ENCODE results near the gene CHAF1A.
A peak's percentile ranks its signal among the peaks of the same experiment; 100 is the strongest.

Gene CHAF1A

DNA sequence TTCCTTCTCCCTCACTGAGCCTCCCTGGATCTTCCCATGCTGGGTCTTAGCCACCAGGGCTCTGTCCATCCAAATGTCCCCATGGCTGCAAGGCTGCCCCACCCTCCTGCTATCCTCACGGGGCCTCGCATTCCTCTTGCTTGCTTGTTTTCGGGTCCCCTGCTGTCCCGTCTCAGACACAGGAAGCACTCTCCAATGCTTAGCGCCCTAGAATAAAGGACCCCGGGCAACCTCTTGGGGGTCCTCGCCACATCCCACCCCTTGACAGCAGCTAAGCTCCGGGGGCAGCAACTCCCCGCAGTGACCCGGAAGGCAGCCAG lies 25.8 kb upstream of the CHAF1A start:
- Mint-ChIP-seq H3K4me1 (peaks cover 59% of the 10 kb centered on the region), H3K9me3 (no peaks in the 10 kb centered on the region), H3K27me3 (no peaks in the 10 kb centered on the region), H3K27ac (ENCODE audit: low read depth) (peak overlapping the region; percentile 5), H3K4me3 (no peak overlapping the region), H3K36me3 (ENCODE audit: insufficient read depth) (peaks cover 8% of the 10 kb centered on the region)
- ATAC-seq (replicated peaks; ENCODE audit: extremely low read depth, poor library complexity, severe bottlenecking) (no peak), DNase-seq (ENCODE audit: low spot score in 2 of 2) (no peak)

DNA sequence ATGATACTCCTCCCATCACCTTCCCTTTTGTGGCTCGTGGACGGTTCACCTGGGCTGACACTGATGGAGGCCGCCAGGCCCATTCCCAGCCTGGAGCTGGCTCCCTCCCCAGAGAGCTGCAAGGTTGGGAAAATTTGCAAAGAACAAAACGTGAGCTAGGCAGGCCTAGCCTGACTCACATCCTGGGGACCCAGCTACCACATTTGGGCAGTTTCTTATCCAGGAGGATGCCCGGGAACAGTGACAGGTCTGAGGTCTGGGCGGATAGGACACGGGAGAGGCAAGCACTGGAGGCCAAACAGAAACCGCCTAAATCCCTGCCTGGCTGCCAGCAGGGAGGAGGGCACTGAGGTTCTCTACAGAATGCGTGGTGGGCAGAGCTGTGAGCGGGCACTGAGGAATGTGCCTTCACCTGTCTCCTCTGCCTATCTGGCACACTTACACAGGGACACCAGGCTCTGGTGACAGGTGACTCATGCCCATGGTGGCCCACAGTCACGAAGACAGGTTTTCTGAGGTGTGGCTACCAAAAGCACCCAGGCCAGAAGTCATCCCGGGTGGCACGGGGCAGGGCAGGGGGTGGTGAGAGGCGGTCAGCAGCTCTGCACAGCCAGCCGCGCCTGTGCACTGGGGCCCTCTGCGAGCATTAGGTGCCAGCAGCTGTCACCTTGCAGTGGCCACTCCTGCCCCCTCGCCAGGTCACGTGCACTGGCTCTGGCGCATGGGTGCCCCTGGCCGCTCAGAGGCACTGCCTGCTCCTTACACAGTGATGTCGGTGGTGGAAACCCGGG lies 25.3 kb upstream of the CHAF1A start:
- no peaks in the 10 kb centered on the region for H3K27me3 Mint-ChIP-seq
- H3K27ac Mint-ChIP-seq (ENCODE audit: low read depth): peak overlapping the region; percentile 5
- DNase-seq (ENCODE audit: low spot score in 2 of 2): no peak
- H3K4me1 Mint-ChIP-seq: peaks cover 58% of the 10 kb centered on the region
- no peak for ATAC-seq (replicated peaks; ENCODE audit: extremely low read depth, poor library complexity, severe bottlenecking)
- no peak overlapping the region for H3K4me3 Mint-ChIP-seq
- no peaks in the 10 kb centered on the region for H3K9me3 Mint-ChIP-seq
- peaks cover 8% of the 10 kb centered on the region for H3K36me3 Mint-ChIP-seq (ENCODE audit: insufficient read depth)

DNA sequence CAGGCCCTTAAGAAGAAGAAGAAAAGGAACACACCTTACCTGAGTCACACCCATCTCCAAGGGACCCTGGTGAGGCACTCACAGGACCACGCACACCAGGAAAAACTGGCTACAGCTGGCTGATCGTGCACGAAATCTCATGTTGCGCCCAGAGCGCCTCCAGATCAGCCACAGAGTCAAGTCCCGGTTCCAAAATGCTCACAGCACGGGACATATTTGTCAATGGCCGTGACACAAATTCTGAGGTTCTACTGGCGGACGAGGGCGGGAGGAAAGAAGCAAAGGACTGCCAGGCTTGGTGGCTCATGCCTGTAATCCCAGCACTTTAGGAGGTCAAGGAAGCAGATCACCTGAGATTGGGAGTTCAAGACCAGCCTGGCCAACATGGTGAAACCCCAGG lies 23.6 kb upstream of the CHAF1A start:
- Mint-ChIP-seq H3K4me1 (peaks cover 48% of the 10 kb centered on the region), H3K9me3 (no peaks in the 10 kb centered on the region), H3K4me3 (peak overlapping the region; percentile 76), H3K27me3 (no peaks in the 10 kb centered on the region), H3K36me3 (ENCODE audit: insufficient read depth) (peaks cover 11% of the 10 kb centered on the region), H3K27ac (ENCODE audit: low read depth) (peak overlapping the region; percentile 85)
- no peak for DNase-seq (ENCODE audit: low spot score in 2 of 2)
- no peak for ATAC-seq (replicated peaks; ENCODE audit: extremely low read depth, poor library complexity, severe bottlenecking)

DNA sequence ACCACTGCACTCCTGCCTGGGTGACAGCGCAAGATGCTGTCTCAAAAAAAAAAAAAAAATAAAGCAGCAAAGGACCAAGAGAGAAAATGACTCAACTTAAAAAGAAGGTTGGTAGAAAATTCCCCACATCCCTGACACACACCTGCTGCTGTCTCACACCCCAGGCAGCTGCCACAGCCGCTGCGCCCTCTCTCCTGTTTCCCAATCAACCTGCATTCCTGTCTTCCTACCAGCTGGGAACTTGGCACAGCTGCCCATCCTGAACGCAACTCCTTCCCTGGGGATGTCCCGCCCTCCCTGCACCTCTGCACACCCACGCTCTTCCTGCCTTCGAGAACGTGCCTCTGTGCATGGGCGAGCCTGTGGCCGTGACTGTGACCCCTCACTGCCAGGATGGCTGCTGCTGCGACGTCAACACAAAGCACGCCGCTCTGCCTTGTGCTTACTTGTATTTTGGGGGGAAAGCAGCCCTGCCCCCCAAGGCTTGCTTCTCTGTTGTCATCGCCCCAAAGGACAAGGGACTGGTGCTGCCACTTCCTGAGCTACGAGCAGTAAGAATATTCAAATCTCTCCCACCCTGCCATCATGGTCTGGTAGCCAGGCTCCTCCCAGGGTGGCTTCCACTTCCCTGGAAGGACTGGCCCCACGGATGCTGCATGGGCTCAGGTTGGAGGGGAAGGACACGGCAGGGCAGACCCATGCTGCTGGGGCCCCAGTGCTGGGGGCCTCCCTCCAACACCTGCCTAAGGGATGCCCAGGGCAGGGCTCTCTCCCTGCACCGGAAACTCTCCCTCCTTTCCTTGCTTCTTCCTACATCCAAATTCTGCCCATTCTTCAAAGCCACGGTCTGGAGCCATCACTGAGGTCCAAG lies 22.8 kb upstream of the CHAF1A start:
- Mint-ChIP-seq H3K27me3 (no peaks in the 10 kb centered on the region), H3K4me3 (peak overlapping the region; percentile 76), H3K27ac (ENCODE audit: low read depth) (peak overlapping the region; percentile 85), H3K36me3 (ENCODE audit: insufficient read depth) (peaks cover 11% of the 10 kb centered on the region), H3K9me3 (no peaks in the 10 kb centered on the region), H3K4me1 (peaks cover 45% of the 10 kb centered on the region)
- DNase-seq (ENCODE audit: low spot score in 2 of 2): no peak
- ATAC-seq (replicated peaks; ENCODE audit: extremely low read depth, poor library complexity, severe bottlenecking): peak; percentile 35

DNA sequence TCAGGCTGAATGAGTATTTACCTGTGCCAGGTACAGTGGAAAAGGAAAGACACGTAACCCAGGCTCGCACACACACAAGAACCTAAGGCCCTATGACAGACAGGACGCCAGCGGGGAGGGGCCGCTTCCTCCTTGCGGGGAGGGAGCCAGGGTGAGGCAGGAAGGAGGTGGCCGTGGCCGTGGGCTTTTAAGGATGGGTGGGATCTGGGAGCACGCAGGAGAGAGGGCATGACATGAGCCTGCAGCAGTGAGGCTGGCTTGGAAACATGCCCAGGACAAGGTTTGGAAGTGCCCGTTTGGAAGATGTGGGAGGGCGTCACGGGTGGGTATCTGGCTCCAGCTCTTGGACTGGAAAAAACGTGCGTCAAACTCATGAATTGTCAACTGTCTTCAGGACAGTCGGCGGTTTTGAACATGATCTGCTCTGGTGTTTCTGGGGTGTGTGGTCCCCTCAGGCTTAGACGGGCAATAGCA lies 22.1 kb upstream of the CHAF1A start:
- Mint-ChIP-seq H3K4me1 (peaks cover 45% of the 10 kb centered on the region), H3K4me3 (peak overlapping the region; percentile 76)

DNA sequence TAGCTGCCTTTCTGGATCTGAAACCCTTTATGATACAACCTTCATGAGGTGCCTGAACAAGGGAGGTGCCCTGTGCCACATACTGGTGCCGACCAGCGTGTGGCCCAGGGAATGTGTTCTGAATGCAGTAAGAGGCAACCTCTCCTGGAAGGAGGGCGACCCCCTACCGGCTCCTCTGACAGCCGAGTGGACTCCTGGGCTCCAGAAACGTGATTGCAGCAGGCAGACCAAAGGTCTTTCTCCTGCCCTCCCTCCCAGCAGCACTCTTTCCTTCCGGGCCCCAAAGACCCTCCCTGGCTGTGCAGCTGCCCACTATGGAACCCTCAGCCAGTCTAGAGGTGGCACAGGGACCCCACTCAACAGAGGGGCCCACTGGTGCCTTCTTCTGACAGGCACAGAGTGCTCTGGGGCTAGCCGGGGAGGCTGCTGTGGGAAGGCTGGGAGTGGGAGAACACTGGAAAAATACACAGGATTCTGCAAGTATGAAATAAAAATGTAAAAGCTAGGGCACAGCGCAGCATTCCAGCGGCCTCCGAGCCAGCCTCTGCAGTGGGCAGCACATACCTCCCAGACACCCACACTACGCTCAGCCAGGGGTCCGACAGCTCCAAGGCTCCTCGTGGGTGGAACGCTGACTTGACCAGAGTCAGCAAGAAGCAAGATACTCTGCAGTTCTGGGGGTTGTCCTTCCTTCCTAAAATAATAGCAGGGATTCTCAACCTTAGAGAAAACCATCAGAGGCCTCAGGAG lies 17.0 kb upstream of the CHAF1A start:
- no peaks in the 10 kb centered on the region for H3K27me3 Mint-ChIP-seq
- H3K4me1 Mint-ChIP-seq: peaks cover 28% of the 10 kb centered on the region
- H3K9me3 Mint-ChIP-seq: no peaks in the 10 kb centered on the region
- H3K36me3 Mint-ChIP-seq (ENCODE audit: insufficient read depth): peaks cover 15% of the 10 kb centered on the region
- no peak overlapping the region for H3K4me3 Mint-ChIP-seq
- no peak overlapping the region for H3K27ac Mint-ChIP-seq (ENCODE audit: low read depth)
- ATAC-seq (replicated peaks; ENCODE audit: extremely low read depth, poor library complexity, severe bottlenecking) (no peak), DNase-seq (ENCODE audit: low spot score in 2 of 2) (no peak)

More for the DNA sequence above, 22.1 kb upstream of the CHAF1A start:
- Mint-ChIP-seq H3K36me3 (ENCODE audit: insufficient read depth) (peaks cover 12% of the 10 kb centered on the region), H3K27ac (ENCODE audit: low read depth) (peak overlapping the region; percentile 85), H3K27me3 (no peaks in the 10 kb centered on the region), H3K9me3 (no peaks in the 10 kb centered on the region)
- DNase-seq (ENCODE audit: low spot score in 2 of 2) (peak in 1 of 2 donors; percentile 37), ATAC-seq (replicated peaks; ENCODE audit: extremely low read depth, poor library complexity, severe bottlenecking) (peak; percentile 89)

DNA sequence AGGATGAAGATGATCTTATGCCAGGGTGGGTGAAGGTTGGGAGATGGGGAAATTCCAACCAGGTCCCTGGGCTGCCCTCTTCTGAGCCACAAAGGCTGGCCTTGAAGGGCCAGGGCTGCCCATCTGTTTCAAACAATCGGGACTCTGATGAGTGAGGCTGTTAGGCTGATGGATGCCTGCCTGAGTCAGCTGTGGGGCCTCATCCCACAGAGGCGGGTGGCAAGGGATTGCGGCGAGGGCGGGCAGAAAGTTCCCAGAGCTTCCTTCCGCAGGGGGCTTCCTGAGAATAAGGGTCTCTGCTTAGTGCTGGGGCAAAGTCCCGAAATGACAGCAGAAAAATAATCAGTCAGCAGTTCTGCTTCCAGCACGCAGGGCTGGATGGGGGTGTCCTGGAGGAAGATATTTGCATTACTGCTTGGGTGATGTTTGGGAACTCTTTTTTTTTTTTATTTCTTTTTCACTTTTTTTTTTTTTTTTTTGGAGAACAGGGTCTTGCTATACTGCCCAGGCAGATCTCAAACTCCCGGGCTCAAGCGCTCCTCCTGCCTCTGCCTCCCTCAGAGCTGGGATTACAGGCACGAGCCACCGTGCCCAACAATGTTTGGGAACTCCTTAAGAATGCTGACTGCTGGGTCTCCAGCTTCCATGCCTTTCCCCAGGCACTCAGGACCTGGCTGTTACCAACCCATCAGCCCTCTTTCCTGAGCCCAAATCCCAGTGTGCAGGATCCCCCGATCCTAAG lies 16.2 kb upstream of the CHAF1A start:
- Mint-ChIP-seq H3K27me3 (no peaks in the 10 kb centered on the region), H3K36me3 (ENCODE audit: insufficient read depth) (peaks cover 12% of the 10 kb centered on the region), H3K4me3 (no peak overlapping the region), H3K9me3 (no peaks in the 10 kb centered on the region), H3K27ac (ENCODE audit: low read depth) (no peak overlapping the region), H3K4me1 (peaks cover 25% of the 10 kb centered on the region)
- DNase-seq (ENCODE audit: low spot score in 2 of 2) (no peak), ATAC-seq (replicated peaks; ENCODE audit: extremely low read depth, poor library complexity, severe bottlenecking) (no peak)

DNA sequence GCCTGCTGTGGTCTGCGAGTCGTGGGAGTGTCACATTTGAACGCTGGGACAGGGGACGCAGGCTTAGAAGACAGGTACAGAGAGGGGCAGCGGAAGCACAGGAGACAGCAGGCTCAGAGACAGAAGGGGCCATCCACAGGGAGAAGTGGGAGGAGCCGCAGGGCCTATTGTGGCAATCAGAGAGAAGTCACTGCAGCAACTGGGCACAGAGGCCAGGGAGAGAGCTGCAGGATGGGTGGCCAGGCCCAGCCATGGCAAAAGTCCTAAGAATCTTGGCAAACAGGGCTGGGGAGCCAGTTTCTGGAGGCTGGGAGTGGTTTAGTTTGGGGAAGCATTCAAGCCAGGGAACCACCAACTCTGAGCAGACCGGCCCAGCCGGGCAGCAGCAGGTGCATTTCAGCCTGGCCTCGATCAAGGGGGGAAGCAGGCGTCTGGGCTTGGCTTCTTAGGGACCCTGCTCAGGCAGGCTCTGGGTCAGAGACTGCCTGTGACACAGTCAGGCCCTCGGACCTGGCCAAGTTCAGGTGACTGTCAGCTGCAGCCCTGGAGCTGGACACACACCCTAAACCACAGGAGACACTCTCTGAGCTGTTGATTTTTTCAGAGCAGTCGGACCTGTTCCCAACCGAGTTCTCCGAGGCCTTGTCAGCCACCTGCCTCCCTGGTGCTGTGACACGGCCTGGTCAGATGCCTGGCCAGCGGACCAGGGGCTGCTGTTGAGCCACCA lies 13.9 kb upstream of the CHAF1A start:
- no peaks in the 10 kb centered on the region for H3K9me3 Mint-ChIP-seq
- H3K27ac Mint-ChIP-seq (ENCODE audit: low read depth): no peak overlapping the region
- no peaks in the 10 kb centered on the region for H3K27me3 Mint-ChIP-seq
- DNase-seq (ENCODE audit: low spot score in 2 of 2): no peak
- H3K4me1 Mint-ChIP-seq: peaks cover 16% of the 10 kb centered on the region
- no peak overlapping the region for H3K4me3 Mint-ChIP-seq
- ATAC-seq (replicated peaks; ENCODE audit: extremely low read depth, poor library complexity, severe bottlenecking): no peak
- H3K36me3 Mint-ChIP-seq (ENCODE audit: insufficient read depth): peaks cover 8% of the 10 kb centered on the region

DNA sequence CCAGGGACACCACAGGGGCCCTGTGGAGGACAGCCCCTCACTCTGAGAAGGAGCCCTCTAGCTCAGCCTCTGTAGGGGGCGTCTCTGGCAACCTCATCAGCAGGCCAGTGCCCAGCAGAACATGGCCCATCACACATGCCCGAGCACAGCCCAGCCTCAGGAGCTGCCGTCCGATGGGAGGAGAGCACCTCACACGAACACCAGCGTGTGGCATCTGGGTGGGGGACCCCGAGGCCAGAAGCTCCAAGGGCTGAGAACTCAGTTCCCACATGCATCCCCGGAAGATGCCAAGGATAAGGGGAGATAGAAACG lies 13.4 kb upstream of the CHAF1A start:
- Mint-ChIP-seq H3K4me1 (peaks cover 19% of the 10 kb centered on the region), H3K36me3 (ENCODE audit: insufficient read depth) (peaks cover 11% of the 10 kb centered on the region), H3K9me3 (no peaks in the 10 kb centered on the region), H3K4me3 (no peak overlapping the region), H3K27ac (ENCODE audit: low read depth) (no peak overlapping the region), H3K27me3 (no peaks in the 10 kb centered on the region)
- ATAC-seq (replicated peaks; ENCODE audit: extremely low read depth, poor library complexity, severe bottlenecking): no peak
- DNase-seq (ENCODE audit: low spot score in 2 of 2): no peak

DNA sequence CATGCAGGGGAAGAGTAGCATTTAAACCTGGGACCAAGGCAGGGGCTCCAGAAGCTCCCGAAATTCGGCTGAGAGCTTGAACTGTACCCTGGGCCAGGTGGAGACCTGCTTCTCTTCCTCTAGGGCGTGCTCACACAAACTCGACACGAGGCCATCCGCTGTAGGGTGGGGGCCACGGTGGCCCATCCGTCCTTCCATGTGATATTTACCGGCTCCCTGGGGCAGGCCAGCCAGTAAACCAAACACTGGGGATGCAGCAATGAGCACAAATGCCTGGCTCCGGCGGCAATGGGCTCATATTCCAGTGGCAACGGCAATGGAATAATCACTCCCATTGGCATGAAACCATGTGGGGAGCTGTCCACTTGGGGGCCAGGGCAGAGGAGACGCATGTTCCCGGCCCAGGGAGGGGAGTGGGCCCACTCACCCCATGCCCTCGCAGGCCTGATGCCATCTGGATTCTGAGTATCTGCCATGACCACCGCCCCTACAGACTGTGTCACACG lies 12.9 kb upstream of the CHAF1A start:
- peaks cover 25% of the 10 kb centered on the region for H3K4me1 Mint-ChIP-seq
- H3K27ac Mint-ChIP-seq (ENCODE audit: low read depth): peak overlapping the region; percentile 60
- no peaks in the 10 kb centered on the region for H3K27me3 Mint-ChIP-seq
- H3K36me3 Mint-ChIP-seq (ENCODE audit: insufficient read depth): peaks cover 15% of the 10 kb centered on the region
- DNase-seq (ENCODE audit: low spot score in 2 of 2) (no peak), ATAC-seq (replicated peaks; ENCODE audit: extremely low read depth, poor library complexity, severe bottlenecking) (no peak)
- no peak overlapping the region for H3K4me3 Mint-ChIP-seq
- H3K9me3 Mint-ChIP-seq: no peaks in the 10 kb centered on the region

DNA sequence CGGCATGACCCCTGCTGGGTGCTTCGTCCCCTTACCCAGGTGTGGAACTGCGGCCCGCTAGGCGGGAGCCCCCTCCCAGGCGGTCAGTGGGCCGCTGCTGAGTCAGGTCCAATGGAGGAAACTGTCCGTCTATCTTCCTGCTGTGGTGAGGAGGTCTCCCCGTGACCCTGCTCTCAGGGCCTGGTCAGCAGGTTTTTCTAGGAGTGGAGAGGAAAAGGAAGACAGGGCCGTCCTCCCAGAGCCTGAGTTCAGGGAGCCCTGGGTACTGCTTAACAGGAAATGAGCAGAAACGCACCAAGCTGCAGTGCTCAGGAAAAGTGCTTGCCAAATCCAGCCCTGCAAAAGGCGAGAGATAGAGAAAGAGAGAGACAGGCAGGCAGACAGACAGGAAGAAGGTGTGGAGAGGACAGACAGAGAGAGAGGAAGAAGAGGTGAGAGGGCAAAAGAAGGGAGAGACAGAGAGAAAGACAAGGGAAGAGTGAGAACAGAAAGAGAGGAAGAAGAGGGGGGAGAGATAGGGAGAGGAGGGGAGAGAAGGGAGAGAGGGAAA lies 12.3 kb upstream of the CHAF1A start:
- Mint-ChIP-seq H3K27me3 (no peaks in the 10 kb centered on the region), H3K27ac (ENCODE audit: low read depth) (peak overlapping the region; percentile 60), H3K4me1 (peaks cover 30% of the 10 kb centered on the region), H3K9me3 (no peaks in the 10 kb centered on the region), H3K36me3 (ENCODE audit: insufficient read depth) (peaks cover 14% of the 10 kb centered on the region), H3K4me3 (peak overlapping the region; percentile 33)
- DNase-seq (ENCODE audit: low spot score in 2 of 2): no peak
- ATAC-seq (replicated peaks; ENCODE audit: extremely low read depth, poor library complexity, severe bottlenecking): no peak

Measured in central memory CD8-positive, alpha-beta T cell (primary cell).